ENCODE results near the gene CRYBB2.
"Not testable (repeated sequence)": the region's sequence is repeated elsewhere in the genome, so short reads cannot be mapped to it uniquely, and the experiment has no call there.

CRYBB2 gene

DNA sequence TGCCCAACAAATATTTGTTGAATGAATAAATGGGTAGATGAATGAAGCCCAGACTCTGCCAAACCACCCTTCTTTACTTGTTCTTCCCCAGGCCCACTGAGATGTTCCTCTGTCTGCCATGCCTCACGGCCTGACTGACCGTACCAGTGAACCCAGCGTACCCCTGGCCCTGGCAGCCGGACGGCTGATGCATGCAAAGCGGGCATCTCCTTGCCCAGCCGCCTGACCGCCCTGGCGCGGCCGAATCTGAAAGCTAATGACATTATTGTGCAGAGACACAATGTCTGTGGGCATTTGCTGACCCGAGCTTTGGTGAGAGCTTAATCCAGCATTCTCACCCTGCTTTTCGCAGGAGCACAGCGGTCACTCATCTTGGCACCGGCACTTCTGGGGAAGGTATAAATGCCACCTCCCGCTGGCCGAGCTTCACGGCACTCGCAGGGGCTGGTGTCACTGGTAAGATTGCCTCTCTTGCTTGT, at the start of gene CRYBB2:
Gene CRYBB2 (plus strand): TSS at position 429 of the 479 bp plus-strand sequence. CDS start 1,791 bp downstream, outside the sequence.
- no peak for ATAC-seq

DNA sequence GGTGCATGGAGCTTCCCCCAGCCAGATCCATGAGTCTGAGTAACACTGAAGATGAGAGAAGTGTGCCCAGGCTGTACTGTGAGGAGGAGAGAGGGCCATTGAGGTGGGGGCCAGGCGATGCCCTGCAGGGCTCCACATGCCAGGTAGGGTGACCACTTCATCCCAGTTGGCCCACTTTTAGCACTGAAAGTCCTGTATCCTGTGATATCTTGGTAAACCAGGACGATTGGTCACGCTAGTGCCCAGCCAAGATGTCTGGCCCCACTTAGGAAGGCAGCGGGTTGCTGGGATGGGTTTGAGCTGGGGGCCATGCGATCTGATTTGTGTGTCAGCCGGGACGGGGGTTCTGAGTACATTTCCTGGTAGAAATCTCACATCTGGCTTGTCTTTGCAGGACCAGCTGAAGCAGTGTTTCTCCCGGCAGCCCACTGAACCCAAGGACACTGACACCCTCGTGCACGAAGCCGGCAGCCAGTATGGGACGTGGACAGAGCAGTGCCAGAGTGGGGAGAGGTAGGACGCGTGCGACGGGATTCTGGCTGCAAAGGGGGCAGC, 48.9 kb upstream of the CRYBB2 start:
- no peak for ATAC-seq

- ATAC-seq = no peak
These were observed 47.3 kb upstream of the CRYBB2 start for GRCh38 chr22:25172153-25172552.

- ATAC-seq = no peak
These were observed 45.1 kb upstream of the CRYBB2 start for GRCh38 chr22:25174156-25174887.

- no peak for ATAC-seq
These were observed 44.5 kb upstream of the CRYBB2 start for GRCh38 chr22:25174888-25175411.

GRCh38 chr22:25176175-25176574, 43.3 kb upstream of the CRYBB2 start:
- ATAC-seq = no peak

DNA sequence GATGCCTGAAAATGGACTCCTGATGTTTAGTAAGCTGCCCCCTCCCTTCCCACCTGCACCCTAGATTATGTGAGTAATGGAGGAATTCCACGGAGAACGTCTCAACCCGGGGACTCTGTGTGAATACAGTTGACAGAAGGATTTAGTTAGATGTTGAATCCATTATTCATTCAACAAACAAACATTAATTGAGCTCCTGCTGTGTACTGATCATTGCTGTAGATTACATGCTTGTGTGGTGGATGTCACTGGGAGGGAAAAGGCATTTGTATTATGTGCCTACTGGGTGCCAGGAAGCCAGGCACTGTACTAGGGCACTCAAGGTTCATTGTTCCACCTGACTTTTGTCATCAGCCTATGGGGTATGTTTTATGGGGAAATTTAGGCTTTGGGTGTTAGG, 42.6 kb upstream of the CRYBB2 start:
- no peak for ATAC-seq

GRCh38 chr22:25177226-25177625, 42.2 kb upstream of the CRYBB2 start:
- ATAC-seq = no peak

GRCh38 chr22:25177895-25178294, 41.5 kb upstream of the CRYBB2 start:
- ATAC-seq = no peak

- ATAC-seq = not testable (repeated sequence)
These were observed 41.1 kb upstream of the CRYBB2 start for GRCh38 chr22:25178348-25178747.

- peak; percentile 44 to 45 for ATAC-seq
These were observed 40.4 kb upstream of the CRYBB2 start for GRCh38 chr22:25178869-25179631.

DNA sequence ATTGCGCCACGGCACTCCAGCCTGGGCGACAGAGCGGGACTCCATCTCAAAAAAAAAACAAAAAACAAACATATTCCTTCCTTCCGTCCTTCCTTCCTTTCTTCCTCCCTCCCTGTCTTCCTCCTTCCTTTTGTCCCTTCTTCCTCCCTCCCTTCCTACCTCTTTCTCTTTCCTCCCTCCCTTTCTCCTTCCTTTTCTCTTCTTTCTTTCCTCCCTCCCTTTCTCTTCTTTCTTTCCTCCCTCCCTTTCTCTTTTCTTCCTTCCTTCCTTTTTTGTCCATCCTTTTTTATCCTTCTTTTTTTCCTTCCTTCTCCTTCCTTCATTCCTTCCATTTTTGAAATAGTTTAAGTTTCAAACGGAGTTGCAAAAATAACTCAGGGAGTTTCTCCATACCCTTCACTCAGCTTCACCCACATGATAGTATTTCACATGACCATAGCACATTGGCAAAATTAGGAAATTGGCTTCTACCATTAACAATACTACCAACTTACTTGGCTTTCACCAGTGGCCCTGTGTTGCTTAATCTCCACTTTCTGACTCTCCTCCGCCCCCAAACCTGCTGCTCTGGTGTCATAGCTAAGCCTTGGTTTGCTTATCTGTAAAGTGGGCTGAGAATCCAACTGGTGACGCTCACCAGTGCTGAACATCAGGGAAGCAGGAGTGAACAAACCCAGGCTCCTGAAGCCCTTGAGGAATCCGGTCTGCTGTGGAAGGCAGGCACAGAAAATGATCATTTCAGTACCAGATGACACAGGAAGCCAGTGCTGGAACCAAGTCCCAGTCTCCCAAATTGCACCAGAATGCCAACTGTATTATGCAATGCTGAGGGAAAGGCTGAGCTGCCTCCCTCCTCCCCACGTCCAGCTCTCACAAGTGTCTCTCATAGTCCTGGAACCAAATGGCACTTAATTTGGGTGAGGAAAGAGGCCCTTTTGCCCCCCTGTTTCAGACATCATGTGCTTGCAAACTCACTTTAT, 37.0 kb upstream of the CRYBB2 start:
- ATAC-seq = no peak

GRCh38 chr22:25183949-25184619, 35.4 kb upstream of the CRYBB2 start:
- ATAC-seq = no peak

- no peak for ATAC-seq
These were observed 33.3 kb upstream of the CRYBB2 start for GRCh38 chr22:25186140-25186539.

- no peak for ATAC-seq
These were observed 32.0 kb upstream of the CRYBB2 start for GRCh38 chr22:25187469-25187868.

- ATAC-seq = no peak
These were observed 27.0 kb upstream of the CRYBB2 start for GRCh38 chr22:25192406-25192805.

- ATAC-seq = no peak
These were observed 26.3 kb upstream of the CRYBB2 start for GRCh38 chr22:25193130-25193529.

DNA sequence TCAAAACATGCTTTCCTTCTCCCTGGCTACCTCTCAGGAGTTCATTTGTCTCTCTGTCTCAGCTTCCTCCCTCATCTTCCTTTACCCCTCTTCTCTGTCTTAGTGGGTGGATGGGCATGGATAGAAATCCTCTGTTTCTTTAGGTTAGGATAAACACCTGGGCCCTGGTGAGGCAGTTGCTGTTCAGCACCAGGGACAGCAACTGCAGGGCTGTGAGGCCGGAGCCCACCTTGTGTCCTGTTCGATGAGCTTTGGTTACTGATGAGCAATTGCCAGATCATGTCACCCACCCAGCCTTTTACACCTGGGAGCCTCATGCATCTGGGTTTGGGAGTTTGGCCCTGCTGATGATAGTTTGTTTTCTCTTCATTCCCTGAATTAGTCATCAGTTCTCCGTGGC, 25.9 kb upstream of the CRYBB2 start:
- no peak for ATAC-seq

GRCh38 chr22:25196326-25196725, 23.1 kb upstream of the CRYBB2 start:
- no peak for ATAC-seq

DNA sequence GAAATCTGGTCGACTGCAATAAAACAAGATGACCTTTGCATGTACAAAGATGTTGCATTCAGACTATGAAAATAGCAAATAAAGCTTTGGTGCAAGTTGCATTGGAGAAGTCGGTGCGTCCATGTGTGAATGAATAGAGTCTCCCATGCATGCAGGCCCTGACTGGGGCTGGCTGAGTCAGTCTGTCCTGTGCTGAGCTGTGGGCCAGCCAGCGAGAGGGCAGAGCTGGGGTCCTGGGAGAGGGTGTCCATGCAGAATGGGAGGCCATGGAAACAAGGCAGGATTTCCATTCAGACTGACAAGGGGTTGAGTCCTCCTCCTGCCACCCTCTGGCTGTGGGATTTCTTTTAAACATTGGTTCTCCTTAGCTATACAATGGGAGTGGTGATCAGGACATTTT, 22.1 kb upstream of the CRYBB2 start:
- ATAC-seq = no peak

GRCh38 chr22:25199731-25200520, 19.5 kb upstream of the CRYBB2 start, which contains the start of gene CRYBB3:
Gene CRYBB3 (plus strand): TSS chr22:25199858. CDS start chr22:25201397, 1,539 bp downstream.
- no peak for ATAC-seq
